Femur (tissue), 1 donor: ENCODE measurements around the gene PRCD.
"Not testable (repeated sequence)": the region's sequence is repeated elsewhere in the genome, so short reads cannot be mapped to it uniquely, and the experiment has no call there.

Experiments
- DNase-seq: peaks from one replicate; pipeline ENCODE4 v3.0.0-alpha.2; 2017

Gene PRCD

DNA sequence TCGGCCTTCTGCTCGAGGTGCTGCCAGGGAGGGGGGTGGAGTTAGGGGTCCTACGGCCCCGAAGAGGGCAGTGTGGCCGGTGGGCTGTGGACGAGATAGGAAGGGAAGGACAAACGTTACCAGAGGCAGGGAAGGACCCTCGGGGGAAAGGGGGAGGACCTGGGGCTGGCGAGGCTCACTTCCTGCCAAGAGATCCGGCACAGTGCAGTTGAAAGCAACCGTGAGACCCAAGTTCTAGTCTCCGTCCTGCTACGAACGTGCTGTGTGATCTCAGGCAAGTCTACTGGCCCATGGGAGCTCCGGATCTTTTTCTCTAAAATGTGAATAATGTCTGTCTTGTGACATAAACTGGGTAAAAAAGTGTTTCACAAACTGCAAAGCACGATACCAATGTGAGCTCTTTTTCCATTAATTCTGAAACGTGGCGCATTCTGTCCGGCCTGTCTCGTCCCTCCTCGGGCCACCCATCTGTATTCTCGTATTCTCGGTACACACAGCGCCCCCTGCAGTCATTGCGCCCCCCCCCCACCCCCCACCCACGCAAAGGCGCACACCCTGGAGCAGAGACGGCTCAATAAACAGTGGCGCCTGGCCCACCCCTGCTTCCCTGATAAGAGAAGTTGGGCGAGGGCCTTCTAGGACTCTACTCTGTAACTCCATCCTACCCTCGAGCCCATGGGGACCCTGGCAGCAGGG lies 11.2 kb upstream of the PRCD start:
- peak; percentile 63 for DNase-seq

DNA sequence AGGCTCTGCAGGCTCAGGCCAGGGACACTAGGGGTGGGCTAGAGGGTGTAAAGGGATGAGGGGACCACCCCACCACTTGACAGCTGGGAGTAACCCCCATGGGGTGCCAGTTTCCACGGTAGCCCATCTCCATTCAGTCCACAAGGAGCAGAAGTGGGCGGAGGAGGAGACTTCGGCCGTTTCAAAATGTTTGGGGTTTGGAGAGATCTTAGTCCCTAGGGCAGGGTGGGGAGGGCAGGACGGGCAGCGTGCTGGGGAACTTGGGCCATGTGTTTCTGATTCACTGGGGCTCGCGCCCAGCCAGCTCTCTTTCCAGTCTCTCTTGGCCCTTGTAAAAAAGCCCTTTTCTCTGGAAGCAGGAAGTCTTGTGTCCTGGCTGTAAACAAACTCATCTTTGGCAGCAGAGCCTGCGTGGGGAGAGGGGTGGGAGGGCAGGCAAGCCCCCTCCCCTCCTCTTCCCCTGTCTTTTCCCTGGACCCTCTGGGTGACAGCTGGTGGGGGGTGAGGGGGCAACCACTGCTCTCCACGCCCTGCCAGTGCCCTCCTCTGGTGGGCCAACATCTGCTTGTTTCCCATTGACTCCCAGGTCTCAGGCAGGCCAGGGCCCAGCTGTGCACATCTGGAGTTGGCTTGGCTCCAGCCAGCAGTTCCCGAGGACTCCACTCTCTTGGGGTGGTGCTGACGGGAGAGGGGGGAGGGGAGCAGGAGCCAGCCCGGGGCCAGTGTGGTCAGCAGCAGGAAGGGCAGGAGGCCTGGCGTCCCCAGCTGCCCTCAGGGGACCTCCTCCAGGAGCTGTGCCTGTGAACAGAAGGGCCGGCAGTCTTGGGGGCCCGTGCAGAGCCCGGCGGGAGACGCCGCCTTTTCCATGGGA lies 10.4 kb upstream of the PRCD start:
- peak; percentile 91 for DNase-seq

DNA sequence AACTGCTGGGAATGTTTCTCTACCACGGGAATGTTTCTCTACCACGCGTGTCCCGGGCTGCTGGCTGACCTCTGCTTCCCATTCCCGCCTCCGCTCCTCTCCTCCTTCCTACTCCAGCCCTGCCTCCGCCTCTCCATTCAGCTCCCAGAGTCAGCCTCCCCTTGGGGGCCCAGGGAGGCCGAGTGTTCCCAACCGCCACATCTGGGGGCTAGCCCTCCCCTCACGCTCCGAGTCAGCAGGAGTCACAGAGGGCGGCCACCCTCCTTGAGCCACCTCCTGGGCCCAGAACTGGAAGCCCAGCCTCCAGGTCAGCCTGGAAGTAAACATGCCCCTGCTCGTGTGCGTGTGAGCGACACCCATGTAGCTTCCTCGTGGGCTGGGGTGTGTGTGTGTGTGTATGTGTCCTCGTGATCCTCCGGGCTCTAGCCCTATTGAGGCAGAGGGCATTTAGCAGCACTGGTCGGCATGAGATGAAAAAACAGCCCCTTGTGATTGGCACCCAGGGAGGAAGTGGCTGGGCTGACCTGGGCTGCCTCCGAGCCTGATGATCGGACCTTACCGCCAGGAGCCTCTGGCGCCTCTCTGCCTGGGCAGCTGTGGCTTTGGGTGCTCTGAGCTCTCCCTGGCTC lies 9.6 kb upstream of the PRCD start:
- peak; percentile 89 for DNase-seq

DNA sequence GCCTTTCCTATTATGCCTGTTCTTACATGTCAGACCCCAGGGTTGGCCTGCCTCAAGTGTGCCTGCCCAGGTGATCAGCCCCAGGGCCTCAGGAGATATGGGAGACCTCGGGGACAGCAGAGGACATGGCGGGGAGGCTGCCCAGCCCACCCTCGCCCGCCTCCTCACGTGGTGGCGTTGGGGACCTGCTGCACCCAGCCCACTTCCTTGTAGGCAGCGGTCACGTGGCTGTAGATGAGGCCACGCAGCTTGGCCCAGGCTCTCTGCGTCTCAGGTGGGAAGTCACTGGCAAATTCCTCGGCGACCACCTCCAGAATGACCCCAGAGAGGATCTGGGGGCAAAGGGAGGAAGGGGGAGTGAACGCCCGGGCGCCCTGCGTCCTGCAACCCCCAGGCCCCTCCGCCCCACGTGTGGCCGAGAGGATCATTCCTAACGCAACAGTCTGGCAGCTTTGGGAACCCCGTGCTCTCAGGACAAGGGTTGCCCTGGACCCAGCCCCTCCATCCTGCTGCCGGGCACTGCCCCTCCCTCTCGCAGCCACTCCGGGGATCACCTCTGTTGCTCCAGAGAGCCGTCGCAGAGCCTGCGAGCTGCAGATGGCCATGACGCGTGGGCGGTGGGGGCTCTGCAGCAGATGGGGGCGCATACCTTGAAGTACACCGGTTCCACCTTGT lies 8.9 kb upstream of the PRCD start:
- DNase-seq = no peak

DNA sequence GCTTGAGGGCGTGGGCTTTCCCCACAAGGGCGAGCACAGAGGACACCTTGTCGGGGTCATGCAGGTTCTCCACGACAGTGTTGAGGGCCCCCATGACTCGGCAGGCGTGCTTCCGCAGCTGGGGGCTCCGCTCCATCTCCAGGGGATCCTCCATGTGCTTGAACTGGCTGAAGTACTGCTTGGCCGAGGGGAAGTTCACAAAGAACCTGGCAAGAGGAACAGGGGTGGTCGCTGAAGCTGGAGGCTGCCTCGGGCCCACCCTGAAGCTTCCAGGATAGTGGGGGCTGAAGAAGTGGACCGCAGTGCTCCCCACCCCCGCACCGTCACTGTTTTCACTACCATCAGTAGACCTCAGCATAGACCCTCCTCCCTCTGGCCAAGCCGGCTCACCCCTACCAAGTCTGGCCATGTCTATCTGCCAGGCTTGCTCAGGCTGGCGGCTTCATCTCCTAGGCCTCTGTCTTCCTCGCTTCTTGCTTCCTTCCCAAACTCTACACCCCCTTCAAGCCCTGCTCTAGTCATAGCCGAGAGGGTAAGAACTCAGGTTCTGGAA lies 8.3 kb upstream of the PRCD start:
- DNase-seq = no peak

DNA sequence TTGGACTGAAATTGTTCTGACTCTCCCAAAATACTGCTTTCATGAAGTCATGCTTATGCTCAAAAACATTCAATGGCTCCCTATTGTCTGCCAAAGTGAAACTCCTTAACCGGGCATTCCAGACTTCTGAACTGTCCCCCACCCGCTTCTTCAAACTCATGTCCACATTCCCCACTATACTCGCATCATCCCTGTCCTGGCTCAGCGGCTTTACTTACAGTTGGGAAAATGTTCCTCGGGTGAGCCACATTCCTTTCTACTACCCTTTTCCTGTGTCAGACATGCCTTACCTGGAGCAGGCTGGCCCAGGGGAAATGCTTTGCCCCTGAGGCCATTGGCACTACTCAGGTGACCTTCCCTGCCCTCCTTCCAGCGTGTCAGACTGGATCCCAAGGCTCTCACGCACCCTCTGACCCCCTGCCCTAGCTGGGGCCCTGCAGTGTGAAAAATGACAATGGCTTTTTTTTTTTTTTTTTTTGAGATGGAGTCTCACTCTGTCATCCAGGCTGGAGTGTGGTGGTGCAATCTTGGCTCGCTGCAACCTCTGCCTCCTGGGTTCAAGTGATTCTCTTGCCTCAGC lies 7.7 kb upstream of the PRCD start:
- no peak for DNase-seq

DNA sequence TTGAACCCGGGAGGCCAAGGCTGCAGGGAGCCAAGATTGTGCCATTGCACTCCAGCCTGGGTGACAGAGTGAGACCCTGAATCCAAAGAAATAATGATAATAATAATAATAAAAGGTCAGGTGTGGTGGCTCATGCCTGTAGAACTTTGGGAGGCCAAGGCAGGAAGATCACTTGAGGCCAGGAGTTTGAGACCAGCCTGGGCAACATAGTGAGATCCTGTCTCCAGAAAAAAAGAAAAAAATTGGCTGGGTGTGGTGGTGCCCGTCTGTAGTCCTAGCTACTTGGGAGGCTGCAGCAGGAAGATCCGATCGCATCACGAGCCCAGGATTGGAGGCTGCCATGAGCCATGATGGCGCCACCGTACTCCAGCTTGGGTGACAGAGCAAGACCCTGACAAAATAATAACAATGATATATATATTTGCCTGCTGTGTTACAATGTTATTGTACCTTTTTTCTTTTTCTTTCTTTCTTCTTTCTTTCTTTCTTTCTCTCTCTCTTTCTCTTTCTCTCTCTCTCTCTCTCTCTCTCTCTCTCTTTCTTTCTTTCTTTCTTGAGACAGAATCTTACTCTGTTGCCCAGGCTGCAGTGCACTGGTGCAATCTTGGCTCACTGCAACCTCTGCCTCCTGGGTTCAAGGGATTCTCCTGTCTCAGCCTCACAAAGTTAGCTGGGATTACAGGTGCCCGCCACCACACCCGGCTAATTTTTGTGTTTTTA lies 6.0 kb upstream of the PRCD start:
- DNase-seq = not testable (repeated sequence)

DNA sequence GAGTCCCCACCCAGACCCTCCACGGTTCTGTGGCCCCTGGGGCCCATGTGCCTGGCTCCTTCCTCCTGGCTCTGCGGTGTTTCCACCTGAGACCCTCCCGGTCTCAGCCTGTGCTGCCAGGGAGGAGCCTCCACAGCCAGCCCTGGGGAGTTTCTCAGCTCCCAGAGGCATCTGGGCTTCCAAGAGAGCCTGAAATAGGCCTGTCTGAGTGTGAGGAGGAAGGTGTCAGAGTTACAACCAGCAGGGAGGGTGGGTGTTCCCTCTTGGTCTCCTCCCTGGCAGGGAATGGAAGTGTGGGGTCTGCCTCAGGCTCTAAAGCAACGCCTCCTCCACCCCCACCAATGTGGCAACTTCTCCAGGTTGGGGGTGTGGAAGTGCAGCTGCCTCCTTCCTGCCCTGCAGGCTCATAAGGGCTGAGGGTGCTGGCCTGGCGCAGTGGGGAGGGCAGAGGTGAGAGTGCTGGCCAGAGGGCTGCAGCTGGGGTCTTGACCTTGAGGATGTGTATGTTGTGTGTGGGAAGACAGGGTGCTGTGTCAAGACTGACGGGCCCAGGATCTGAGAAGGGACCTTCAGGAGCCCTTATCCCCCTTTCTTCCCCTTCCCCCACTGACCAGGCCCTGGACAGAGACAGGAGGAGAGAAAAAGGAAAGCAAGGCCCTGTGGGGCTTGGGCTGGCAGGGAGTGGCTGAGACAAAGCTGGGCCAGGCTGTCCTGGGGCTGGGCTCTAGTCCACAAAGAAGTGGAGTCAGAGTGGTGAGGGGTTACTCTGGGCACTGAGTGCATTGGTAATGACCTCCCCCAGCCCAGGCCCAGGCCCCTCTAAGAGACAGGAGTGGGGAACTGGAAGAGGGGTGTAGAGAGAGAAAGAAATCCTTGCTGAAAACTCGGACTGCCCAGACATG lies 4.8 kb upstream of the PRCD start:
- DNase-seq = no peak

DNA sequence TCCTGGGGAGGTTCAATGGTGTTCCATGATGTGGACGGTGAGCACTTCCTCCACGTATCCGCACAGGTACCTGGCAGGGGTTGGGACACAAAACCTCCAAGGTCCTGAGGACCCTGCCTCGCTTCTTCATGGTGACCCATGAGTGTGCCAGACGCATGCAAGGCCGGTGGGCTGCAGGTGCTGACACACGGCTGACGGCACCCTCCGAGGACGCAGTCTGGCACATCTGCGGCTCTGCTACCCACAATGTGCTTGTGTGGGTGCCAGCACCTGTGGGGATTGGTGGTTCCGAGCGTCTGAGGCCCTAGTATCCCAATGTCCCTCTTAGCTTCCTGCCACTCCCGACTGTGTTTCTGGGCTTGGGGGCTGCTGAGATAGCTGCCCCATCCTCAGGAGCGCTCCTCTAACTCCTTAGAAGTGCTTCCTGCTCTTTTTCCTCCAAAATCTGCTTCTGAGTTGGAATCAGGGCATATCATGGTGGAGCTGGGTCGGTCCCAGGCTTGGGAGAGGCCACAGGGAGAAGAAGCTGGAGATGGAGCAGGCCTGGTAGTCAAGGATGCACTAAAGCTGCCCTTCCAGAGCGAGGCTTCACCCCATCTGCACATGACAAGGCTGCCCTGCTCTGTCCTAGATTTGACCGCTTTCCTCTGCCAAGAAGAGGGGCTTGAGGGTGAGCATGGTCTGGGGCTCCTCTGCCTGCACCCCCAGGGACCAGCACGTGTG lies 3.9 kb upstream of the PRCD start:
- DNase-seq = no peak

DNA sequence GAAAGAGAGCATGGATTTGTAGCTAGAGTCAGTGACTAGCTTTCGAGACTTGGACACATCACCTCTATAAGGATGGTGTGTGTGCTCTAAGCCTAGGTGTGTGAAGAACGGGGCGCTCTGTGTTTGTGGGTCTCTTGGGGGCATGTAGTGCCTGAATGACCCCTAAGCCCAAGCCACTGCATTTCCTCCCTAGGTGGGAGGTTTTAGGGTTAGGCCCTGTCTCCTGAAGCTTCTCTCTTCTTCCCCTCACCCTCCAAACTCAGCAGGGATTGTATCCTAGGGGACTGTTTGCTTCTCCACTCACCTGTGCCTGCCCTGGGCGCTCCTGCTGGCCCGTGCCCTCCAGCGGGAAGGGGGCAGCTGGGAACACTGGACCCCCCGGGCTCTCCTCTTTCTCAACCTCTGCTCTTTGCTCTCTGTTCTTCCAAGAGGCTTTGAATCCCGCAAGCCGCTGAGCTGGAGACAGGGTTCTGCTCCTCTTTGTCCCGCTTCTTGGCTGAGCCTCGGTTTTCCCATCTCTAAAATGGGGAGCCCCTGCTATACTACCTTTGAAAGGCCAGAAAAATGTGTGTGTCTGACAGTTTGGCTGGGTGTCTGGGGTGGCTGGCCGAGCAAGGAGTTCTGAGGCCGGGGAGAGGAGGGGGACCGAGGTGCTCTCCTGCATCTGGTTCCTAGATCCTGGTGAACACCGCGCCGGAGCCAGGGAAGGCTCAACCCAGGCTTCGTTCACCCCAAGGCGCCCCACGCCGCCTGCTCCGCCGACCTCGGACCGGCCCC lies 3.1 kb upstream of the PRCD start:
- no peak for DNase-seq

DNA sequence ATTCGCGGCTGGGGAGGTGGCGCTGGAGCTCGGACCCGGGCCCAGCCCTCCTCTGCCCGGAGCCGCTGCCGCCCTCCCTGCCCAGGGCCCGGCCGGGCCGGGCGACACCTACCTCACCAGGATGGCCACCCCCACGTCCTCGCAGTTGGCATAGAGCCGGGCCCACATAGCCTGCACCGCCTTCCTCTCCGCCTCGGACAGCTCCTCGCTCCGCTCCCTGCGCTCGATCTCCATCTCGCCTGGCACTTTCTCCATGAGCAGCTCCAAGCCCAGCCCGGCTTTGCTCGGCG lies 2.6 kb upstream of the PRCD start:
- no peak for DNase-seq

DNA sequence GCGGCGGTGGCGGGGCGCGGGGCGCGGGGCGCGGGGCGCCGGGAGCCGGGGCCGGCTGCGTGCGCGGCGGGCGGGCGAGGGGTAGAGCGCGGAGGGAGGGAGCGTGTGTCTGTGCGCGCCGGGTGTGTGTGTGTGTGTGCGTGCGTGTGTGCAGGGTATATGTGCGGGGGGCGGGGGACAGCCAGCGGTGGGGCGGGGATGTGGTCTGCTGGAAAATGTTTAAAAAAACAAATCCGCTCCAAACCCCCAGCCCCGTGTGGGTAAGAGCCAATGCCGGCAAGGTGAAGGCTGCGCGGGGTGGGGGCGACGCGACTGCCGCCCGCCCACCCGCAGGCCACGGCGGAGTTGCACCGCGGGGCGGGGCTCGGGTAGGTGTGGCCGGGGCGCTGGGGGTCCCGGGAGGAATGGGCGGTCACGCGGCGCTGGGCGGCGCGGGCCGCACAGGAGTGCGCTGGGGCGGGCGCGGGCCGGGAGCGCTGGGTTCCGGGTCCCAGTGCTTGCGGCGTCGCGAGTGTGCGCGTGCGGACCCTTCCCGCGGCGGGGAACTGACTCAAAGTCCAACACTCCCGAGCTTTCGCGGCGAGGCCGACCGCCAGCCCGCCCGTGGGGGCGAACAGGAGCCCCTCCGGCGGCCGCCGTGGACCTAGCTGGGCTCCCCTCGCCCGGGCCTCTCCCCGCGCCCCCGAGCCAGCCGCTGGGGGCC lies 2.1 kb upstream of the PRCD start, which contains the start of gene CYGB:
Gene CYGB (minus strand): TSS at position 132 of the 703 bp plus-strand sequence. CDS start 167 bp downstream, outside the sequence.
- DNase-seq = no peak

DNA sequence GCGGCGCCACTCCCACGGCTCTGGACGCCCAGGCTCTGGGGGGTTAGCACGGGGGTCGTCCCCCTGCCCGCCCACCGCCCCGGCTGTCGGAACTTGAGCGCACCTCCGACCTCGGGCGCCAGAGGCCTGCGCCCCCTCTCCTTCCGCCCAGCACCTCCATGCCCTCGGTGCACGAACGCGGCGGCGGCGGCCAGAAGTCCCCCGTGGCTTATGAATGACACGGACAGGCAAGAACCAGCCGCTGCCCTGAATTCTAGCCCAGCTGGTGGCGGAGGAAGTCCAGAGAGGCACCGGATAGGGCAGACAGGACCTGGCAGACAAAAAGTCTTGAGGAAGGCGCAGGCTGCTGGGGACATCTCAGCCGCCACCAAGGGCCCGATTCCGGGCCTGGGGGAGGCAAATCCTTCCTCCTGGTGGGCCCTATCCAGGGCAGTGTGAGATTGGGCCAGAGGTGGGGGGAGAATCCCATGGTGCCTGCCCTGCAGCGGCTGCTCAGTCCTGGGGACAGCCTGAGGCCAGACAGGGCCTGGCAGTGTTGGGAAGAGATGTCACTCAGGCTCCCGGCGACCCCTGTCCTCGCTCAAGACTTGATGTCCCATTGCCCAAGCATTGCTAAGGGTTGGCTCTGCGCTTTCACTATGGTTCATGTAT lies 1.4 kb upstream of the PRCD start:
- DNase-seq = no peak

DNA sequence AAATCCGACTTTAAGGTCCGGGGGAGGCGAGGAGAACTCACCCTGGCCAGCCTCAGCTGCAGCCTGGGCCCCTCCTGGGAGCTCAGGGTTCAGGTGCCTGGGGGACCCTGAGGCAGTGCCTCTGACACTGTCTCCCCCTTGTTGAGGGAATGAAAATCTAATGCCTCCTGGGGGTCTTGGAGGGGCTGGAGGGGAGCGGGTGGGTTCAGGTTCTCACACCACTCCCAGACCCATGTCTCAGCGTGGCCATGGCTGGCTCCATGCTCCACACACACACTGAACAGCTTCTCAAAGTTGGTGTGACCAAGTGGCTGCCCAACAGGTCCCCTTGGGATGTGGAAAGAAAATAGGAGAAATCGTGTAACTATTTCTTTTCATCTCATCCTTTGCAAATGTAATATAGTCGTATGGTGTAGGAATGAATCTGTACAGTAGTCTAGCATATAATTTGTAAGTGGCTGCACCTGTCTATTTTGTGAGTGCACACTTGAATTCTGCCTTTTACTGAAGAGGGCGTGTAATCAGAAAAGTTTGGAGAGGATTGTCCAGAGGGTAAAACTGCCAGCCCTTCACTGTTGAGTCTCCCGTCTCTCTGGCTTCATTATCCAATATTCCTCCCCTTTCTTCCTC lies 788 bp upstream of the PRCD start:
- DNase-seq = no peak

DNA sequence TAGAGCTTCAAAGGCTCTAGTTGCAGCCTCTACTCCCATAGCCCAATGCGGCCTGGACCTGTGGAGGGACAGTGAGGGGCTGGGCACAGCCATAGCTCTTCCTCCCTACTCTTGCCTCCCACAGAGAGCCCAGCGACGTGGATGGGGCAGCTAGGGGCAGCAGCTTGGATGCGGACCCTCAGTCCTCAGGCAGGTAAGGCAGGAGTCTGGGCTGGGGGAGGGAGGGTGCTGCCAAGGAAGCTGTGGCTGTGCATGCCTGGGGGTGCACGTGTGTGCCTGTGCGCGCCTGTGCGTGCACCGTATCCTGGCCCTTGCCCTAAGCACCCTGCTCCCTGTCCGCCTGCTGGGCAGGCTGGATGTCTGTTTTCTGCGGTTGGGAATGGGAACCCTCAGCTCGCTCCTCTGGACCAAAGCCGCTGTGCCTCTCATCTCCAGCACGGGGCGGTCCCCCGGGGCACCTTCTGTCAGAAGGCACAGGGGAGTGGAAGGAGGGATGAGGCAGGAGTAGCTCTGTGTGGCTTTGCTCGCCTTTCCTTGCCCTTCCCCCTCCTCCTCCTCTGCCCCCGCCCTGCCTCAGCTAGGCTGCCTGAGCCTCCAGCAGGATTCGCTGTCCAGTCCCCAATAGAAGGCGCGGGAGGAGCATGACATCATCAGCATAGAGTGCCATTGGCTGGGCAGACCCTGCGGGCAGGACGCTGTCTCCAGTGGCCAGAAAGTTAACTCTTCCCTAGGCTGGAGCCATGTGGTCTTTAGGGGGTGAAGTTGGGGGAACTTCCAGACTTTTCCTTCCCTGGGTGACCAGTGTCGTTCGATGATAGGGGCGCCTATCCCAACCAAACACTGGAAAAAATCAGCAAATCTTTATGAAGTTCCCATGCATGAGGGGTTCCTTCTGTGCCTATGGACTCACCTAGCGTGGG lies 797 bp downstream of the PRCD start:
- peak; percentile 96 for DNase-seq

DNA sequence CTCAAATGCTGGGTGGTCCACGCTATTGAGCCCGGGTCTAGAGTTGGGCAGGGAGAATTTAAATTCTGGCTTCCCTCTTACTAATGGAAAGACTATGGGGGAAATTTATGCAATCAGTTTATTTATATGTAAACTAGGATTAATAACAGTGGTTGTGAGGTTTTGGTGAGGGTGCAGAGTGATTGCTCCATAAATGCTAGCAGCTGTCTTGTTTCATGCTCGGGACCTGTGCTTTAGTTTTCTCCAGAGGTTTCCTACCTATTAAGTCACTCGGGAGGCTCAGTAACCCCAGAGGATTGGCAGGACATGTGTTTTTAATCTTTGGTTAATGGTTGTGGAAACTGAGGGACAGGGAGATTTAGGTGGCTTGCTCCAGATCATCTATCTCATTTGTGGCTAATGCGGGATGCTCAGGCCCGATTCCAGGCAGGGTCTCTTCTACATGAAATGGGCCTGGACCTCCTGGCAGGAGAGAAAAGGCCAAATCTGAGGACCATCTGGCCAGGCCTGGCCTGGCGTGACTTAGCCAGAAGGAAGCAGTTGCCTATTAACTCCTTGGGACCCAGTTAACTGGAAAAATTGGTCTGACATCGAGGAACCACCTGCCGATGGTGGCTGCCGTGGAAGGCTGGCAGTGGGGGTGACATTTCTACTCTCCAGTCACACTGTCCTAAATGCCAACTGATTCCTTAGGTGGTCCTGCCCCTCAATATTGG lies 2.1 kb downstream of the PRCD start:
- DNase-seq = no peak
